Activated CD8-positive, alpha-beta memory T cell treated with anti-CD3 and anti-CD28 coated beads for 1 hour (primary cell): ENCODE results near the gene LRRC28.
"Not testable (repeated sequence)": the region's sequence is repeated elsewhere in the genome, so short reads cannot be mapped to it uniquely, and the experiment has no call there.

ENCODE experiments used
- DNase-seq, 2 donors: peaks; one replicate each; pipeline ENCODE4 v3.0.0-alpha.2; 2020; ENCODE audit warnings: low read depth in 1 of 2; ENCODE audit errors: extremely low read depth in 1 of 2

The LRRC28 gene

GRCh38 chr15:99250857-99251841 is at the start of gene LRRC28:
LRRC28 (plus strand) TSS chr15:99251481; CDS start chr15:99255958, 4,477 bp downstream.
- peak; percentile 81 to 85 for DNase-seq

DNA sequence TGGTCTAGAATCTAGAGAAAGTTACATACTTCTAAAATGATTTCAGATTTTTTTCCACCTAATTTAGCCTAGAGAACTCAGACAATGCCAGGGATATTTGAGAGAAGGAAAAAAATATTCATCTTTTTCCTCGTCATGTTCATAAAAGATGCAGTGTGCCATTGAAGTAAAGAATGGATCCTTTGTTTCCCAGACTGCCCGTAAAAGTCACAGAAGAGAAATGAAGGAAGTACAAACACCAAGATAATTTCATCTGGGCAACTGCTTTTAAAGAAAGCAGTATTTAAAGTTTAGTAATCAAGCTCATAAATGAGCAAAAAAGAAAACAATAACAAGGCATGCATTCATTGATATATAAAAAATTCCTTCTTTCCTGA is 49.1 kb upstream of the LRRC28 start:
- DNase-seq = no peak

GRCh38 chr15:99207672-99208071 is 43.6 kb upstream of the LRRC28 start:
- DNase-seq = no peak

DNA sequence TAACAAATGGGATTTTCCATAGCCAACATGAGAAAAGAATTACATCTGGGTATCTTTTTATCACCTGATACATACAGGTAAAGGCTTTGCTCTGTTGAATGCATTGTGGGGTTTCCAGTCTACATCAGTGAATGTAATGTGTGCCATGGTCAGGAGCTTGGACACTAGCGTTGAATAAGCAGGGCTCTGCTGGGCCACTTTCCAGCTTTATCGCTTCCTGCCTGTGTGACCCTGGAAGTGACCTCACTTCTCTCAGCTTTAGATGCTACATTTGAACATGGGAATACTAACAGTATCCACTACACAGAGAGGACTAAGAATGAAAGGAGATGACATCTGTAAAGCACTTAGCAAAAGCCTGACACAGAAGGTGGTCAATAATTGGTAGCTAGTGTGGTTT is 42.0 kb upstream of the LRRC28 start:
- DNase-seq = no peak

DNA sequence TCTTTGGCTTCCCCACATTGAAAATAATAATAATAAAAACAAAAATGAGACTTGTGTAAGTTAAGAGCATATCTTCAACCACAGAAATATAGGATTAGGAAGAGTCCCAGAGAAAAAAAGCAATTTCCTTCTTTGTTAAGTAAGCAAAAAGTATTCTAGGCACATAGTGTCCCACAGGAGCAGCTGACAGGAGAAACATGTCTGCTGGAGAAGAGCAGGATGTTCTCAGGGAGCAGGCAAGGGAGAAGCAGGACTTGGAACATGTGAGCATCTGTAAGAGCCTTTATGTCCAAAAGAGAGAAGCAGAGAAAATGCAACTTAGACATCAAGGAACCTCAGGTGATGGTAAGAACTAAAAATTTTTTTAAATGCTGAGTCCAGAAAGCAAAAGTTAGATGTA is 40.9 kb upstream of the LRRC28 start:
- no peak for DNase-seq

DNA sequence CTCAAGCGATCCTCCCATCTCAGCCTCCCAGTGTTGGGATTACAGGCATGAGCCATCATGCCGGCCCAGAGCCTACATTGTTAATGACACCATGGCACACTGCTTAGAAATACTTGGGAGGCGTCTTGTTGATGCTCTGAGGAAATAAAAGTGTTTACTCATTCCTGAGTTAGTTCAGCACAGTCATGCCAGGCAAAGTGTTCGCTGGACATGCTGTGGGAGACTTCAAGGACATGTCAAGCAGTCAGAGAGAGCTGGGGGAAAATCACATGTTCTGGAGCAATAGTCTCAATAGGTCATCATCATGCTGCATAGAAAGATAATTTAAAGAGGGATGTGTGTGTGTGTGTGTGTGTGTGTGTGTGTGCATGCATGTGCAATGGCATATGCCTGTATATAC is 39.4 kb upstream of the LRRC28 start:
- DNase-seq = no peak

DNA sequence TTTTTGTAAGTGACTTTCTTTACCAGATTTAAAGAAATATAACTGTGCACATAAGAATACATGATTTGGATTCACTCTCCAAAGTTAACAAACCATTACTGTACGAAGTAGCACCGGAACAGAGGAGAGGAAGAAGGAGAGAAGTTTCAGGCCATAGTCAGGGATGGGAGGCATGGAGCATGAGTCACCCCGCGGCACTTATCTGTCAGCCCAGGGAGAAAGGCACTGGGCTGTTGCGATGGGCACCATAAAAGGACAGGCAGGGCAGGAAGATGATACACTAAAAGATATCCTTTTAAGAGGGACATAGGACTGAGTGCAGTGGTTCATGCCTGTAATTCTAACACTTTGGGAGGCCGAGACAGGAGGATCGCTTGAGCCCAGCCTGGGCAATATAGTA is 38.9 kb upstream of the LRRC28 start:
- DNase-seq = no peak

DNA sequence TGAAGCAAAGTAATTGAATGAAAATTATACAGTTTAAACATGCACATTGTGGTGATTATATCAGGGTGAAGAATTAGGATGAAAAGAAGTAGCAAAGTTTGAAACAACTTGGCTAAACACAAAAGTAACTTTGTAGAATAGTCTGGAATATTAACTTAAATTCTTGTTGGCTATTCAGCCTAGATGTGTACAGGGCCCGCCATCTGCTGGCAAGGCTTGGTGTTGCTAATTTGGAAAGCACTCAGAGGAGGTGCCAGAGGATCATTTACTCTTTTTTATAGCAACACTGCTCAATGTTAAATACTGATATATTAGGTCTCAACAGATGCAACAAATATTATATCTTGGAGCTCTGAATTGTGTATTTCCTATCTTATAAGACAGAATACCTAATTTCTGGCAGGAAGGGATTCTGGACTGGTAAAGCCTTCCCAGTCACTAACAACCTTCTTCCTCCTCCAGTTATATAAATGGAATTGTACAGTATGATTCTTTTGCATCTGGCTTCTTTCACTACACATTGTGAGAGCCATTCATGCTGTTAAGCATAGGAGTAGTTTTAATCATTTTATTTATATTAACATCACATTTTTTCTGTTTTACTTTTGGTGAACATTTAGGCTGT is 38.0 kb upstream of the LRRC28 start:
- DNase-seq = peak; percentile 1 to 37

DNA sequence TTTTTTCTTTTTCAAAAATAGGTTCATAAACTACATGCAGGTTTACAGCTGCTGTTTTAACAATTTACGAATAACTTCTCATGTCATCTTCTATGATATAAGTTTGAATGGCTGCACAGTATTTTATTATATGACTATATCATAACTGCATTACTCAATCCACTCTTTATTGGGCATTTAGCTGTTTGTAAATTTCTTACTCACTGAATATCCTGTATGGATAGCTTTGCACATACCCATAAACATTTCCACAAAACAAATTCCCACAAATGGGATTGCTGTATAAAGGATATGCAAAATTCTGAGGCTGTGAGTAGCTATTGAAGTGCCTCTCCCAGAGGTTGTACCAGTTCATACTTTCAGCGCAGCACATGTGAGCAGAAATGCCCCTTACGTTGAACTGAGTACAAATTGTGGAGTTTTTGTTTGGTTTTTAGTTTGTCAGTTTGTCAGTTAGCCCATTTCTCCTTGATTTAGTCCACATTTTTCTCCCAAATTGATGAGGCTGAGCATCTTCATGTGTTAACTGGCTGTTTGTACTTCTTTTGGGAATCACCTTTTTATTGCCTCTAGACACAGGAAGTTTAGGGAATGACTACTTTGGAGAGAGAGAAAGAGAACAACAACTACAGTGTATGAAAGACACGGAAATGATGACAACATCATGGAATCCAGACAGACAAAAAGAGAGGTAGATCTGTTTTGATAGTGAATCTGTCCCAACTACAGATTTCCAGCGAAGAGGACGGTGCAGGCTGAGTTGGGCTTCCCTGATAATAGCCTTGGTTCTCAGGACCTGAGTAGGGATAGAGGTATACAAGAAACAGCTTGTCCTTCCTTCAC is 26.7 kb upstream of the LRRC28 start:
- no peak for DNase-seq

DNA sequence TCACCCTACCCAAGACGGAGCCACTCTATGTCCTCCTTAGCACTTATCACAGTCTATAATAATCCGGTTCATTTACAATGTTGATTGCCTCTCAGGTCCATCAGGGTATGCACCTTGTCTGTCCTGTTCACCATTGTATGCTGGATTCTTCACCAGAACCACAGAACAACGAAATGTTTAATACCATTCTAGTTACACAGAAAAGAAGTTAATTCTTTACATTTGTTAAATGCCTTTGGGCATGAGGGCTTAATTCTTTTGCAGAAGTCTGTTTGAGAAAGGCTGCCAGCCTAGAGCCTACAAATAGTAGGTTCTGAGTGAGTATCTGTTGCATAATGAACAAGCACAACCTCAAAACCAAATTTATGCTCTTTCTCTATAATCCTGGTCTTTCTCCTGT is 24.5 kb upstream of the LRRC28 start:
- DNase-seq = no peak

GRCh38 chr15:99228120-99228770 is 23.0 kb upstream of the LRRC28 start:
- DNase-seq = no peak

GRCh38 chr15:99230867-99231266 is 20.4 kb upstream of the LRRC28 start:
- no peak for DNase-seq

DNA sequence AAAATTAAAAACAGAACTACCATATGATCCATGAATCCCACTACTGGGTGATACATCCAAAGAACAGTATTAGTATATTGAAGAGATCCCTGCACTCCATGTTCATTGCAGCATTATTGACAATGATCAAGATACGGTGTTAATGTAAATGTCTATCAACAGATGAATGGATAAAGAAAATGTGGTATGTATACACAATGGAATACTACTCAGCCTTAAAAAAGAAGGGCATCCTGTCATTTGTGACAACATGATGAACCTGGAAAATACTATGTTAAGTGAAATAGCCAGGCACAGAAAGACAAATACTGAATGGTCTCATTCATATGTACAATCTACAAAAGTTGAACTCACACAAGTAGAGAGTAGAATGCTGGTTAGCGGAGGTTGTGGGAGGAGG is 18.5 kb upstream of the LRRC28 start:
- no peak for DNase-seq

GRCh38 chr15:99234160-99234559 is 17.1 kb upstream of the LRRC28 start:
- not testable (repeated sequence) for DNase-seq

DNA sequence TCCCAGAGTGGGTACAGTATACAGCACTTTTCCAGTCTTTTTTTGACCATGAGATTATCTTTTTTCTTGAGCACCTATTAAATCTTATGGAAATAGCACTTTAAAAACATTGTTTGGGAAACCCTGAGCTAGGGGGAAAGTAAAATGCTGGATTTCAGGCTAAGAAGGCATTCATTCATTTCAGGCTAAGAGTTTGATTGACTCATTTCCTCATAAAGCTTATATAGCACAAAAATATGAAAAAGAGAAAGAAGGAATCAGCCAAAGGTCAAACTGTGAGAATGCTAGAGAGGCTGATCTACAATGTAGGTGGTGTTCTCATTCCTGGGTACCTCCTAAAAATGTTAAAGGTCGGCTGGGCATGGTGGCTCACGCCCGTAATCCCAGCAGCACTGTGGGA is 12.4 kb upstream of the LRRC28 start:
- no peak for DNase-seq

- DNase-seq = no peak
Measured at GRCh38 chr15:99239545-99240198, 11.6 kb upstream of the LRRC28 start.

DNA sequence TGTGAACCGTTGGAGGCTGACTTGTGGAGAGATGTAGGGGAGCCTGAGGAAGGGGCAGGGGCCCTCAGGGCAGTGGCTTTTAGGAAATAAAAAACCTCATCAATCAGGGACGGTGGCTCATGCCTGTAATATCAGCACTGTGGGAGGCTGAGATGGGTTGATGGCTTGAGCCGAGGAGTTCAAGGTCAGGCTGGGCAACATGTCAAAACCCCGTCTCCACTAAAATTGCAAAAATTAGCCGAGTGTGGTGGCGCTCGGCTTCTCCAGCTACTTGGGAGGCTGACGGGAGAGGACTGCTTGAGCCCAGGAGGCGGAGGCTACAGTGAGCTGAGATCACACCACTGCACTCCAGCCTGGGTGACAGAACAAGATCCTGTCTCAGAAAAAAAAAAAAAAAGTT is 9.5 kb upstream of the LRRC28 start:
- DNase-seq = no peak

DNA sequence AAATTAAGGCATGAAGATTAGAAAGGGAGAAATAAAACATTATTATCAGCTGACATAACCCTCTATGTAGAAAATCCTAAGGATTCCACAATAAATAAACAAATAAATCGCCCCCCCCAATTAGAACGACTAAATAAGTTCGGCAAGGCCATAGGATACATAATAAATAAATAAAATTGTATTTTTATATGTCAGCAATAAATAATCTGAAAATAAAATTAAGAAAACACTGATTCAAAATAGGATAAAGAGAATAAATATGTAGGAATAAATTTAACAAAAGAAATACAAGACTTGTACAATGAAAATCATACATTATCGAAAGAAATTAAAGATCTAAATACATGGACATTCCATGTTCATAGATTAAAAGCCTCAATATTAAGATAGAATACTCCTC is 7.0 kb upstream of the LRRC28 start:
- no peak for DNase-seq

DNA sequence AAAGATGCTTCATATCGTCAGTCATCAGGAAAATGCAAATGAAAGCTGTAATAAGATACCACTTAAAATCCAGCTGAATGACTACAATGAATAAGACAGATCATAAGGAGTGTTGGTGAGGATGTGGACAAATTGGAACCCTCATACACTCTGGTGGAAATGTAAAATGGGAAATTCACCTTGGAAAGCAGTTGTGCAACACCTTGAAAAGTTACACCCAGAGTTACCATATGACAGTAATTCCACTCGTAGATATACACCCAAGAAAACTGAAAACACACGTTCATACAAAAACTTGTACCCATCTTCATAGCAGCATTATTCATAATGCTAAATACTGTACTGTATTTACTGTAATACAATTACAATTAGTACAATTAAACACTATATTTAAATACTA is 4.2 kb upstream of the LRRC28 start:
- no peak for DNase-seq

- DNase-seq = no peak
Measured at GRCh38 chr15:99248000-99248715, 3.1 kb upstream of the LRRC28 start.
